Body of pancreas (tissue), 4 donors: ENCODE results near the gene PSG7. TPM values are rescaled to one million over a fixed set of nuclear protein-coding genes. Genes with fewer than 3 reads are reported as not detected.
"Not testable (repeated sequence)": the region's sequence is repeated elsewhere in the genome, so short reads cannot be mapped to it uniquely, and the experiment has no call there.

ENCODE experiments used
- ATAC-seq: fragments of 150-250 bp; one replicate; pipeline ENCODE4 v1.9.1; 2016
- DNase-seq, 4 donors: peaks; one replicate each; pipeline ENCODE4 v3.0.0-alpha.2; 2019
- H3K27ac ChIP-seq, 4 donors: fragments of 200-600 bp; sonication (generic); 1 replicate in 3 of 4; 2 replicates in 1 of 4; pipeline versions ENCODE4 v1.5.1 to v1.6.1; 2016 to 2019; ENCODE audit warnings: mild to moderate bottlenecking in 1 of 4, mixed read lengths in 1 of 4, moderate library complexity in 1 of 4
- H3K27me3 ChIP-seq, 2 donors: fragments of 200-600 bp; sonication (generic); one replicate each; pipeline ENCODE4 v1.6.0; 2016; ENCODE audit warnings: mild to moderate bottlenecking in 1 of 2
- H3K36me3 ChIP-seq, 2 donors: fragments of 200-600 bp; sonication (generic); replicated peaks in 1 of 2; 2 replicates each; pipeline ENCODE4 v1.5.1; 2016; ENCODE audit warnings: low read depth in 2 of 2; ENCODE audit not compliant: insufficient read depth in 1 of 2
- H3K4me1 ChIP-seq: fragments of 200-600 bp; sonication (generic); one replicate; pipeline ENCODE4 v1.6.0; 2016
- H3K4me3 ChIP-seq, 2 donors: fragments of 200-600 bp; sonication (generic); 1 replicate in 1 of 2; 2 replicates in 1 of 2; pipeline ENCODE4 v1.5.1; 2016 to 2019
- H3K9me3 ChIP-seq, 3 donors: fragments of 200-600 bp; sonication (generic); 1 replicate in 2 of 3; 2 replicates in 1 of 3; pipeline ENCODE4 v1.5.1; 2016
- POLR2A ChIP-seq, 3 donors: fragments of 450-650 bp; IDR thresholded peaks; one replicate each; pipeline ENCODE4 v1.6.1; 2016; ENCODE audit warnings: antibody characterized with exemption in 3 of 3, mild to moderate bottlenecking in 2 of 3
- WGBS, 2 donors: methylation state at CpG; one replicate each; pipeline ENCODE4 v1.1.5; 2017; 5-methylcytosine and 5-hydroxymethylcytosine counted together
- intact Hi-C: fragments of 100-400 bp; cut with DNase I; formaldehyde crosslinking; loops from one replicate; pipeline ENCODE4 v1.15.1; 2023
- total RNA-seq, 2 donors: library from RNA; depleted of rRNA; stranded (reverse); fragments of >200 nt; gene quantifications; one replicate each; pipeline ENCODE4 v1.1.0, GENCODE V29; 2016
- TF ChIP-seq, protein P1 (sequence below), 7 experiments: fragments of 450-650 bp in 4 of 7; fragments of 200-600 bp in 3 of 7; sonication (generic) in 3 of 7; IDR thresholded peaks; one replicate each; pipeline ENCODE4 v1.5.1; 2016 to 2019; ENCODE audit warnings: antibody characterized with exemption in 7 of 7

Gene PSG7
- not detected for total RNA-seq

DNA sequence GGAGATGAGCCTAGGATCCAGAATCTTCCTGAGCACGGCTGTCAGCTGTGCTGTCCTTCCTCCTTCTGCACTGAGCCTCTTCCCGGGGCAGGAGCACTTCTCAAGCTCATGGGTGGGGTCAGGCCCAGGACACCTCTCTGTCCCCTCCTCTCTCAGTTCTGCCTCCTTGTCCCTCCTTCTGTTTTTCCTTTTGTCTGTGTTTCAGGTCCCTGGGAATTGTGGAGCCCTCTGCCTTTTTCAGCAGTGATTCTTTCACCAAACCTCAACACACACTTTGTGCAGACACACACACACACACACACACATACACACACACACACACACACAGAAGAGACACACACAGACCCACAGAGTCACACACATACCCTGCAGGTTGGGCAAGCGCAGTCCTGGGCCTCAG is at the start of gene PSG7:
PSG7 (minus strand) TSS at position 101 of the 400 bp plus-strand sequence. CDS start 131 bp downstream, outside the sequence.
- H3K4me3 ChIP-seq, H3K27ac ChIP-seq, H3K36me3 ChIP-seq, ATAC-seq, H3K9me3 ChIP-seq, H3K4me1 ChIP-seq, intact Hi-C loops, H3K27me3 ChIP-seq, DNase-seq: not testable (repeated sequence)
- WGBS, 2 donors: 76 to 78% methylated on average over 3 of the region's 3 CpGs

DNA sequence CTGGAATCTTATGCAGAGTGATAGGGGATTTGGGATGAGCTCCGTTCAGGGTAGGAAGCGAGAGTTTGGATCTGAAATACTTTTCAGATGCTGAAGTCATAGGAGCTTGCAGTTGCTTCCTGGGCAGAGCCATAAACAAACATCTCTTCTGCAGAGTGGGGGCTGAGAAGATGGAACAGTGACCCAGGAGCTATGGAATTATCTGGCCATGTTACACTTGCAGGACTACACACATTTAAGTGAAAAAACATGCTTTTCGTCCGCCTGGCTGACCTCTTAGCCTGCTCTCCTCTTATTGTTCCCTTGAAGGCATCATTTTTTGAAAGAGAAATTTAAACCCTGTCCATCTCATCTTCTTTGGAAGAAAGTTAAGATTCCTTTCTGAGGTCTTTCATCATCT is 48.6 kb upstream of the PSG7 start:
- Histone ChIP-seq H3K27me3 (no peaks in the 10 kb centered on the region), H3K9me3 (no peaks in the 10 kb centered on the region), H3K27ac (no peak overlapping the region), H3K4me3 (no peak overlapping the region), H3K4me1 (no peaks in the 10 kb centered on the region), H3K36me3 (no peaks in the 10 kb centered on the region)
- intact Hi-C loops: no loop called here
- no peak for DNase-seq
- ATAC-seq: no peak
- 30 to 48% methylated on average over 4 of the region's 4 CpGs for WGBS, 2 donors
- TF ChIP-seq, protein P1, sequence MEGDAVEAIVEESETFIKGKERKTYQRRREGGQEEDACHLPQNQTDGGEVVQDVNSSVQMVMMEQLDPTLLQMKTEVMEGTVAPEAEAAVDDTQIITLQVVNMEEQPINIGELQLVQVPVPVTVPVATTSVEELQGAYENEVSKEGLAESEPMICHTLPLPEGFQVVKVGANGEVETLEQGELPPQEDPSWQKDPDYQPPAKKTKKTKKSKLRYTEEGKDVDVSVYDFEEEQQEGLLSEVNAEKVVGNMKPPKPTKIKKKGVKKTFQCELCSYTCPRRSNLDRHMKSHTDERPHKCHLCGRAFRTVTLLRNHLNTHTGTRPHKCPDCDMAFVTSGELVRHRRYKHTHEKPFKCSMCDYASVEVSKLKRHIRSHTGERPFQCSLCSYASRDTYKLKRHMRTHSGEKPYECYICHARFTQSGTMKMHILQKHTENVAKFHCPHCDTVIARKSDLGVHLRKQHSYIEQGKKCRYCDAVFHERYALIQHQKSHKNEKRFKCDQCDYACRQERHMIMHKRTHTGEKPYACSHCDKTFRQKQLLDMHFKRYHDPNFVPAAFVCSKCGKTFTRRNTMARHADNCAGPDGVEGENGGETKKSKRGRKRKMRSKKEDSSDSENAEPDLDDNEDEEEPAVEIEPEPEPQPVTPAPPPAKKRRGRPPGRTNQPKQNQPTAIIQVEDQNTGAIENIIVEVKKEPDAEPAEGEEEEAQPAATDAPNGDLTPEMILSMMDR (IDR thresholded peaks at IDR 0.05): no peak
- TF ChIP-seq POLR2A (IDR thresholded peaks at IDR 0.05): no peak

DNA sequence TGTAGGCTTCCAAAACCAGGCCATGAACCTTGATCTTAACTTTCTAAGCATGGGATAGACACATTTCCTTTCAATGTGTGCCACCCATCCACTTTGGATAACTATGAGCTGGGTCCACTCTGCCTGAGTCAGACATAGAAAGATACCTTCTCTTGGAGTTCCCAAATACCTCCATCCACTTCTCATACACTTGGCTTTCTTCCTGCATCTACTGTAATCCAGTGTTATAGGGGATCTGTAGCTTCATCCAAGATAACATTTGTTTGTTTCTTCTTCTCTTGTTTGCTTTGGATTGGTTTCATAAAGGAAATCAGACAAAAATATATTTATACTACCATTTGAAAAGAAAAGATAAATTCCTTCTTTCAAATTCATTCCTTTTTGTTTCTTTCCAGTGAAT is 45.1 kb upstream of the PSG7 start:
- DNase-seq, intact Hi-C loops, H3K27ac ChIP-seq, ATAC-seq, H3K9me3 ChIP-seq, H3K36me3 ChIP-seq, H3K4me1 ChIP-seq, H3K27me3 ChIP-seq, H3K4me3 ChIP-seq: not testable (repeated sequence)

DNA sequence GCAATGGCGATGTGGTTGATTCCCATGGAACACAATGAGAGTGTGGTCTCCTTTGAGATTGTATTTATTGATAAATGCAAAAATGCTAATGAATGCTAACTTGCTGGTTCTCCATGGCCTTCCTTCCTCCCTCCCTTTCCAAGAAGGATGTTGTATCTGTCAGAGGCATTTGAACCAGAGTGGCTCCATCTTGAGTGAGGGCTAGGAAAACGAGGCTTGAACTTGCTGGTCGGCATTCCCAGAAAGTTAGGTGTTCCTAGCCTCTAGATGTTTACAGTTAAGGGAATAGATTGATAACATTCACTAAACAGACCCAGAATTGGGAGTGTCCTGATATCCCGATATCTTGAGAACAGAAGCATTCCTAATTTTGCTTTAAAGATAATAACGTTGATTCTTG is 34.4 kb upstream of the PSG7 start:
- H3K4me1 ChIP-seq, H3K27ac ChIP-seq, DNase-seq, H3K36me3 ChIP-seq, H3K4me3 ChIP-seq, intact Hi-C loops, ATAC-seq, H3K27me3 ChIP-seq, H3K9me3 ChIP-seq: not testable (repeated sequence)
- WGBS, 2 donors: 62 to 84% methylated on average over 5 of the region's 5 CpGs

DNA sequence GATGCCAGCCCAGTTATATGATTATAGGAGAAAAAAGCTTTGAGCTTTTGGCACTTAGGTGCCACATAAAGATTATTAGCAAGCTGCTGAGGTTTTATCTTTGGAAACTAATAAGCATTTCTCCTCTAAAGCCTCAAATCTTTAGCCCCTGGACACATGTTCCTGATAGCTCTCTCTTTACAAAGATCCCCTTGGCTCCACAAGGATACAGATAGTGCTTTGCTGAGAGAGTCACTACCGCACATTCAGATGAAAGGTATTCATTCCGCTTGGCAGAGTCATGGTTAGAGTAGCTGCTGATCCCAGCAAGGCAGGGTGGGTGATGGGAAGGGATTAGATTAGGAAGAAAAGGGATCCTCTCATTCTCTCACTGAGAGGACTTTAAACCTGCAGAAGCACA is 28.2 kb upstream of the PSG7 start:
- DNase-seq: no peak
- 63 to 69% methylated on average over 2 of the region's 2 CpGs for WGBS, 2 donors
- ATAC-seq: no peak
- H3K4me3 ChIP-seq: no peak overlapping the region
- H3K36me3 ChIP-seq: no peaks in the 10 kb centered on the region
- TF ChIP-seq POLR2A (IDR thresholded peaks at IDR 0.05): no peak
- TF ChIP-seq, protein P1 (IDR thresholded peaks at IDR 0.05): no peak
- no peaks in the 10 kb centered on the region for H3K4me1 ChIP-seq
- no peaks in the 10 kb centered on the region for H3K9me3 ChIP-seq
- no peaks in the 10 kb centered on the region for H3K27me3 ChIP-seq
- H3K27ac ChIP-seq: no peak overlapping the region
- intact Hi-C loops: no loop called here

DNA sequence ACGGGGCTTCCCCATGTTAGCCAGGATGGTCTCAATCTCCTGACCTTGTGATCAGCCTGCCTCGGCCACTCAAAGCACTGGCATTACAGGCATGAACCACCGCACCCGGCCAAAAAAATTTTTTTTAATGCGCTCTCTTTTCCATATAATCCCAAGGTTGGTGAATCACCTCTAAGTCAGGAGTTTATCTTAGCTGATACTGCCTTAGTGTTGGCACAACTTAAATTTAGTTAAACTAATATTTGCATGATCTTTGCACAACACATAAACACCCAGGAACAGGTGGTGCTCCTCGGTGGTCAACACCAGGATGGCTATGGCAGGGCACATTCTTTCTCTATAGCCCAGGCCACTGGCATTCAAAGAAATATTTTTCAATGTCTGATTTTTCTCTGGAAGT is 24.1 kb upstream of the PSG7 start:
- no peaks in the 10 kb centered on the region for H3K27me3 ChIP-seq
- H3K27ac ChIP-seq: no peak overlapping the region
- no peaks in the 10 kb centered on the region for H3K9me3 ChIP-seq
- H3K4me3 ChIP-seq: no peak overlapping the region
- H3K36me3 ChIP-seq: no peaks in the 10 kb centered on the region
- TF ChIP-seq, protein P1 (IDR thresholded peaks at IDR 0.05): no peak
- no peak for TF ChIP-seq POLR2A (IDR thresholded peaks at IDR 0.05)
- no peak for ATAC-seq
- DNase-seq: no peak
- H3K4me1 ChIP-seq: no peaks in the 10 kb centered on the region
- intact Hi-C loops: no loop called here
- WGBS, 2 donors: 65 to 70% methylated on average over 6 of the region's 6 CpGs

DNA sequence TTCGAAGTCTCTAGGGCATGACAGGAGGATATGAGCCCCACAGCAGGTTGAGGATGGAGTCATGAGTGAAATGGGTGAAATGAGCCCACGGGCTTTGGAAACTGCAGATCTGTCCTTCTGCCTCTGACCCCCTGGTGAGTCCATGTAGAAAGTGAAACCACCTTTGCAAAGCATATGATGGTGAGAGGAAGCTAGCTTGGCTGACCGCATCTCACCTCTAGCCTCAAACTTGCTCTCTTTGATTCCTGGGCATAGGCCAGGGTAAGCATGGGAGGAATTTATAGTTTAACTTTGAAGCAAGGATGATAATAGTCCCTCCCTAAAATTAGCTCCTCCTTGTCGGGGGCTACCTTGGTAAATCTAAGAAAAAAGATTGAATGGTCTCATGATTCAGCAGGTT is 15.1 kb upstream of the PSG7 start:
- H3K27me3 ChIP-seq, H3K4me1 ChIP-seq, intact Hi-C loops, H3K36me3 ChIP-seq, ATAC-seq, H3K4me3 ChIP-seq, H3K9me3 ChIP-seq, DNase-seq: not testable (repeated sequence)
- H3K27ac ChIP-seq: peak overlapping the region in 1 of 4 donors; percentile 8
- WGBS, 2 donors: 50 to 58% methylated on average over 4 of the region's 4 CpGs

DNA sequence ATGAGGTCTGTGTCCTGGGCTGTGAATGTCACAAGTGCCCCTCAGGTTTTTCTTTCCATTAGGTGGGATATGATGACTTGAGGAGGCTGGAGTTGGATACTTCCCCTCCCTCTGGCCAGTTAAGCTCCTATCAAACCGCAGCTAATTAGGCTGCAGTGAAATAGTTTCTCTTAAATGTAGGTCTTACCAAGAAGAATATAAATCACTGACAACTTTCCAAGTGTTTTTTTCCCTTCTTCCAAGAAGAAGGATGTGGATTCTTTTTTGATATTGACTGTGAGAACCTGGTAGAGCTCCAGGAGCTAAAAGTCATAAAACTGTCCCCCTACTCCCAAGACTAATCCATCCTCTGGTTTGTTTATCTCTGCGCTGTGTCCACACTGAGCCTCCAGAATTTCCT is 14.5 kb upstream of the PSG7 start:
- H3K4me1 ChIP-seq, H3K4me3 ChIP-seq, ATAC-seq, H3K27ac ChIP-seq, intact Hi-C loops, H3K27me3 ChIP-seq, H3K9me3 ChIP-seq, H3K36me3 ChIP-seq, DNase-seq: not testable (repeated sequence)
- 46 to 51% methylated on average over 2 of the region's 2 CpGs for WGBS, 2 donors
